Head of caudate nucleus (tissue), 42 donors: ENCODE results near the gene PPP1CB.

Experiments used
- DNase-seq, 42 donors: peaks; one replicate each; pipeline versions ENCODE4 v3.0.0 to v3.0.0-alpha.2; 2020 to 2021; ENCODE audit warnings: mixed read lengths in 7 of 42
- intact Hi-C: fragments of 100-400 bp; cut with DNase I; formaldehyde crosslinking; loops from one replicate; pipeline ENCODE4 v1.15.0; 2022

The PPP1CB gene

GRCh38 chr2:28828382-28828781, 76.8 kb downstream of the PPP1CB start:
- intact Hi-C loops = no loop called here
- DNase-seq = no peak

- intact Hi-C loops = no loop called here
- no peak for DNase-seq
Measured at GRCh38 chr2:28833740-28834470, 82.3 kb downstream of the PPP1CB start.

- intact Hi-C loops = no loop called here
- no peak for DNase-seq
Measured at GRCh38 chr2:28835781-28836180, 84.2 kb downstream of the PPP1CB start.

GRCh38 chr2:28838971-28839370, 87.3 kb downstream of the PPP1CB start:
- DNase-seq = no peak
- intact Hi-C loops = no loop called here

GRCh38 chr2:28842042-28842441, 90.4 kb downstream of the PPP1CB start:
- intact Hi-C loops = no loop called here
- DNase-seq = no peak
